ENCODE results near the gene UBASH3B.

DNA sequence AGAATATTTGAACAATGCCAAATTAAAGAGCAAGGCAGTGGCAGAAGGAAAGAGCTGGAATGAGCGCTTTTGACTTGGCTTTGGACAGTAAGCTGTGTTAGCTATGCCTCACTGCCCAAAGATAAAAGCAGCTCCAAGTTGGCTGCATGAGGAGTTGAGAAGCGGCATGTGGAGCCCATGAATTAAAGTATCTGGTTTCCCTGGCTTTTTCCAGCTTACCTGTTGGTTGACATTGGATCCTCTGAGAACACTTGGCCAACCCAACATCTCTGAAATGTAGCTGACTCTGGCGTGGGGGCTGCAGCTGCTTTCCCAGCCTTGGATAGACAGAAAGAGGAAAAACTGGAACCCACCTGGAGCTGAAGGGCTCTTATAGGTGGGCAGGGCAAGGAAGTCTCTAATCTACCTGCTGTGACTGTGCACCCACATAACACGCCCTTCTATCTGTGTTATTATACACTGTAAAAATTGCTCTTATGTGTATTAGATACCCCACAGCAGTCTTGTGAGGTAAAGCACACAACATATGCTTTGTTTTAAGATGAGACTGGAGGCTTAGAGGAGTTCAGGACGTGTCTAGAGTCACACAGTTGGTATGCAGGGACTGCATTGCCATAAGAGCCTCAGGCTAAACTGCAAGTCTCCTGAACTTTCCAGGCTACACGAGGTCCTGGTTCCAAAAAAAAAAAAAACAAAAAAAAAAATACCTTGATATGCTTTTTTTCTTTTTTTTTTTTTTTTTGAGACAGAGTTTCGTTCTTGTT is 5.8 kb downstream of the UBASH3B start:
- TF ChIP-seq, protein P1, sequence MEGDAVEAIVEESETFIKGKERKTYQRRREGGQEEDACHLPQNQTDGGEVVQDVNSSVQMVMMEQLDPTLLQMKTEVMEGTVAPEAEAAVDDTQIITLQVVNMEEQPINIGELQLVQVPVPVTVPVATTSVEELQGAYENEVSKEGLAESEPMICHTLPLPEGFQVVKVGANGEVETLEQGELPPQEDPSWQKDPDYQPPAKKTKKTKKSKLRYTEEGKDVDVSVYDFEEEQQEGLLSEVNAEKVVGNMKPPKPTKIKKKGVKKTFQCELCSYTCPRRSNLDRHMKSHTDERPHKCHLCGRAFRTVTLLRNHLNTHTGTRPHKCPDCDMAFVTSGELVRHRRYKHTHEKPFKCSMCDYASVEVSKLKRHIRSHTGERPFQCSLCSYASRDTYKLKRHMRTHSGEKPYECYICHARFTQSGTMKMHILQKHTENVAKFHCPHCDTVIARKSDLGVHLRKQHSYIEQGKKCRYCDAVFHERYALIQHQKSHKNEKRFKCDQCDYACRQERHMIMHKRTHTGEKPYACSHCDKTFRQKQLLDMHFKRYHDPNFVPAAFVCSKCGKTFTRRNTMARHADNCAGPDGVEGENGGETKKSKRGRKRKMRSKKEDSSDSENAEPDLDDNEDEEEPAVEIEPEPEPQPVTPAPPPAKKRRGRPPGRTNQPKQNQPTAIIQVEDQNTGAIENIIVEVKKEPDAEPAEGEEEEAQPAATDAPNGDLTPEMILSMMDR (IDR thresholded peaks at IDR 0.05; ENCODE audit: poor library complexity): no peak
- no peak for TF ChIP-seq EZH2phosphoT487 (IDR thresholded peaks at IDR 0.05; ENCODE audit: low read depth, severe bottlenecking, unreplicated experiment)
